Hepatic stellate cell (primary cell): Measurements from ENCODE around the gene CACNA2D4.

Source experiments
- DNase-seq: peaks from one replicate; pipeline ENCODE4 v3.0.0; 2011; ENCODE audit warnings: low spot score

The CACNA2D4 gene

DNA sequence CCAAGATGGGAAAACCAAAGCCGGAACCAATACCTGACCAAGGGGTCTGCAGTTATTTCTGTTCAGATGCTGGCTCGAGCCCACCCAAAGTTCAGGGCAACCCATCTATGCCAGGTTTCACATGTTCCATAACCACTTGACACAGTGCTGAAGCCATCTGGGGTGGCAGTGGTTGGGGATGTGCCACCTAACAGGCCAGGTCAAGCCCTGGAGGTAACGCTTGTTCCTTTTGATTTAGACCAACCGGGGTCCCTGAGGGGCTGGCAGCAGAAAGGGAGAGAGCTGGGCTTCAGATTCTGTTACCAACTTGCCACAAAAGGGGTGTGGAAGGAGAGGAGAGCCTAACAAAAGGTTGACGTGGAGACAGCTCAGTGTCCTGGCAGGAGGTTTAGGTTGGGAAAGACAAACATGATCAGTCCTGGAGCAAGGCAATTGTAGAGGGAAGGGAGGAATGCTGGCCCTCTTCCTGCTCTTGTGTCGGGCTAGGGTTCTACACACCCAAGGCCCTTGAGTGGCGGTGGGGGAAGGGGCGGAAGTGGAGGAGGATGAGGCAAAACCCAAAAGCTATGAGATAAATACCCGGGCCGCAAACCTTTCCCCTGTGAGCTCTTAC is 31.9 kb downstream of the CACNA2D4 start:
- no peak for DNase-seq

DNA sequence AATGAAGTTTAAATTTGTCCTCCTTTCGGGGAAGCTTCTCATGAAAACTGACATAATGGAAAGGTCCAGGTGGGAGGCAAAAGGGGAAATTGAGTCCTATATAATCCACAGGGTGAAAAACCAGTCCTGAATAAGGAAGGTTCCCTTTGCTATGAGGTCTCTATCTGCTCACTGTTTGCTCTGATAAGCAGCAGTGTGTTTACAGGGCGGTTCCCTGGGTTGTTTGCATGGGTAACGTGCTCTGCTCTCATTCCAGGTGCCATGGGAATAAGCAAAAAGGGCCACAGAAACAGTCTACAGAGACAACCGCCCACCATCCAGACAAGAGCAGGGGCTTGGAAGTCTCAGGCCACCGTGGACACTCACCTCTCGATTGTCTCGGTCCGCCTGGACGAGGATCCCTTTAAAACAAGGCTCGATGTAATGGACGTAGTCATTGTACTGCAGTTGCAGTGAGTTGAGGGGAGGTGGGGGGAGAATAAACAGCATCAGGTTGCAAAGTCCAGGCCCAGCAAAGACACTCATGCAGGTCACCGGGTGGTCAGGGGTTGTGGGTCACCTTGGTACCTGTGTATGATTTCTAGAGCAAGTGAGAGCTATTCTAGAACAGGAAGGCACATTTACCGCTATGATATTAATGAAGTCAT is 32.7 kb downstream of the CACNA2D4 start:
- no peak for DNase-seq

DNA sequence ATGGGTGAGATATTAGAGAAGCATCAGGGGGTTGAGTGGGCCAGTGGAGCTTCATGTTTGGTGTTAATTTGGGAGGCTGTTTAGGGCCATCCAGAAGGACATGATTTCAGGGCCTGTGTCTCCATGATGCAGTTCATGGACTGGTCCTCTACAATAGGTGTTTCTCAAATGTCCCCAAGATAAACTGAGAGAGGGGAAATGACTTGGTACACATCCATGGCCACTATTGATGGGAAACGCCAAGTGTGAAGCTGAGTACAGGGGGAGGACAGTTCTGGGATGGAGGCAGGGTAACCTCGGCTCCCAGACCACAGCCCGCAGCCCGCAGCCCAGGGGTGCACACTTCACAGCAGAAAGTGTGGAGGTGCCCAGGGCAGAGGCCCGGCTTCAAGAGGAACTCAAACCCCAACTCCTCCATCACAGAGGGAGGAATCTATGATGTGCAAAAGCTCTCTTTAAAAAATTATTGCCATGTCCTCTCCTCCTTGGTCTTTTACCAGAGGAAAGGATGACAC is 33.3 kb downstream of the CACNA2D4 start:
- no peak for DNase-seq

DNA sequence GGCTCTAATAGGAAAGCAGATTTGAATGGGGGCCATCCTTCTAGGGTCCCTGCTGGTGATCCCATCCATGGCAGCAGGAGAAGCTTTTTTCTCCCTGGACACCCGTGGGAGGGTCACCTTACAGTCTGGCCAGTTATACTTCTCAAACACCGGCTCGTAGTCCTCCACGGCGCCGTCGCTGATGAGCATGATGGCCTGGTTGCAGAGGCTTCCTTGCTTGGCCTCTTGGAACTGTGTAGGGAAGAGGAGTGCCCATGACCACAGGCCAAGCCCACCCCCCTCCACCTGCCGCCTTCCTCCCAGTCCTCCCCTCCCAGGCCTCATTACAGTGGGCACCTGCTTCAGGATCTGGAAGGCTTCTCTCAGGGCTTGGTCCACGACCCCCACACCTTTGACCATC is 33.8 kb downstream of the CACNA2D4 start:
- no peak for DNase-seq

DNA sequence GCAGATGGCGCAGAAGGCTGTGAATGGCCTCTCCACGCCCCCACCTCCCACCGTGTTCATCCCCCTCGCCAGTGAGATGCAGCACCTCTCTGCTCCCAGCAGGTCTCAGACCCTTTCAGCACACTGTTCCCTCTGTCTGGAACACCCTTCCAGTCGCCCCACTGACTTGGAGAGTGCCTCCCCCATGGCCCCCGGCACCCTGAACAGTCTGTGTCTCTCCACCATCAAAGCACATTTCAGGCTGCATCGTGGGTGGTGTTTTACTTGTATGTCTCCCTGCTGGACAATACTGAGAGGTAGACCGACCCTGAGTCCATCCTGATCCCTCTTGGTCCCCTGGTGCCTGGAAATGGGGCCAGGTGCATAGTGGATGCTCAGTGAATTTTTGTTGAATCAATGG is 34.9 kb downstream of the CACNA2D4 start:
- no peak for DNase-seq

DNA sequence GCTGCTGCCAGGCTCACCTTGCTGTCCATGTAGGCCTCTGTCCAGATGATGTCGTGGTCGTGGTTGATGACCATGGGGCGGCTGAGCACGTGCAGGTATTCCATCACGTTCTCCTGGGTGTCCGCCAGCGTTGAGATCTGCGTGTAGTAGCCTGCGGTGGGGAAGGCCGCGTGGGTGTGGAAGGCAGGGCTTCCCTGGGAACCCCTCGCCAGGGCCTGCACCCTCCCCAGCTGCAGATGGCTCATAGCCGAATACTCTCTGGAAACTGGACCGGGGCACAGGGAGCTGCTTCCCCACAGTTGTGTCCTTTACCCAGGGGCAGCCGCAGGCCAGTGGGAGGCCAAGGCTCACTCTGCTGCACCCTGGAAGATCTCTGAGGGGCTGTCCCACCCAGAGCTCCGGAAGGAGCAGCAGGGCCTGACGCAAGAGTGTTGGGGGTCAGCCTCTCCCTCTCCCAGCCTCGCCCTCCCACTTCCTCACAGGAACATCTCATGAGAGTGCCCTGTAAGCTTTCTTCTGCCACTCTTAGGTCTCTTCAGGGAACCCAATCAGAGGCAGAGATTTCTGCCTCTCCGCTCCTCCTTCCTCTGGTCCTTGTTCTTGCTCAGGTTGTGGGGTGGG is 35.5 kb downstream of the CACNA2D4 start:
- DNase-seq, result no peak

DNA sequence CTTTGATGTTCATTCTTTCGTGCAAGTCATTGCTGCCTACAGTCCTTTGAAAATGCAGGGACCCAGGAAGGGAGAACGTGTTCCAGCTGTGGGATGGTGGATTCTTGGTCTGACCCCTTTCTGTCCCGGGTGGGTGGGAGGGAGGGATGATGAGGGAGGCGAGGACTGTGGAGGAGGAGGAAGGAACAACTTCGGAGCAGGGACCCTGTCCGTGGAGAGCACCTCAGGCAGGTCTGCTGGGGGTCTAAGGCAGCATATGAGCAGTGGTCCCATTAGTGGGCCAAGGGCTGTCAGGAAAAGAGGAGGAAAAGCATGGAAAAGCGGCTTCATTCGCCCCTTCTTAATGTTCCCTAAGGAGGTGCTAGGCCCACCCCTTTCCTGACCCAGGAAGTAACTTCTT is 36.0 kb downstream of the CACNA2D4 start:
- DNase-seq, result no peak

DNA sequence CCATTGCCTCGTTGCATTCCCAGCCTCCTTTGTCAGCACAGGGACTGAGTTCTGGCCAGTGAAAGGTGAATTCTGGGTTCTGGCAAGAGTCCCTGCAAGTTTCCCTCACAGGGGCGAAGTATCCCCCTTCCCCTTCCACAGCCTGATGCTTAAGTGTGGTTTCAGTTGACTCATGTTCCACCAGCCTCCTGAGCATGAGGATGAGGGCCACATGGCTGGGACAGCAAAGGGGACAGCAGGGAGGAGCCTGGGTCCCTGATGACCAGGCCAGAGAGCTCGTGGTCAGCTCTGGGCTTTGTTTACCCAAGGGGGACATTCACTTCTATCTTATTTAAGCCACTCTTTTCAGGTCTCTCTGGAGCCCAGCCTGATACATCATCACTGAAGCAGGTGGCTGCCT is 36.5 kb downstream of the CACNA2D4 start:
- DNase-seq, result no peak

DNA sequence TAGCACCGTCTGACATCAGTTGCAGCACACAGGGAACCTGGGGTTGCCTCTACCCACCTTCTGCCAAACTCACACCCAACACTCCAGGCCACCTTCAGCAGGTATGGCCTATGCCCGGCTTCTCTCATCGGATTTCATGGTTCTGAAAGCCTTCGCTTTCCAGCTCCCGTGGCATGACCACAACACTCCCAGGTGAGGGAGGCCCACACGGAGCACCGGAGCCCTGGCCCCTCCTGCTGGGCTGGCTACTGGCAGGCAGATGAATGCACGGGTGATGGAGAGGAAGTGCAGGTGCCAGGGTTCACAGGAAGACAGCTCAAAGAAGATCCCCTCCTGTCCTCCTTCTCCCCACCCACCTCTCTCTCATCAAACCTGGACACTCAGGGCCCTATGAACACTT is 37.2 kb downstream of the CACNA2D4 start:
- no peak for DNase-seq

DNA sequence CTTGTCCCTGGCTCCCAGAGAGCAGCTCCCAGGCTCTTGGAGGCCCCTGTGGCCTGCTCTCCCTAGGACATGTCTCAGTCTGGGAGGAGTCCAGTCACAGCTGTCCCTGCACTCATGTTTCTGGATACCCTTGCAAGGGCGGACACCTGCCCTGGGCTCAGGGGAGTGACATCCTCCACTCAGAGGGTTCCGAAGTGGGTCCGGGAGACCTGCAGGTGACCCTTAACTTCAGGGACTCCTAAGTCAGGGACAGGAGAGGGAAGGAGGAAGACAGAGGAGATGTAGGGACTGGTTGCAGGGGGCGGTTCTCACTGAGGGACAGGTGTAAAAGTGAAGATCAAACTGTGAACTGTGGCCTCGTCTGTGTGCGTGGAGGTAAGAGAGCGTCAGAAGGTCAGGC is 37.6 kb downstream of the CACNA2D4 start:
- DNase-seq, result no peak

DNA sequence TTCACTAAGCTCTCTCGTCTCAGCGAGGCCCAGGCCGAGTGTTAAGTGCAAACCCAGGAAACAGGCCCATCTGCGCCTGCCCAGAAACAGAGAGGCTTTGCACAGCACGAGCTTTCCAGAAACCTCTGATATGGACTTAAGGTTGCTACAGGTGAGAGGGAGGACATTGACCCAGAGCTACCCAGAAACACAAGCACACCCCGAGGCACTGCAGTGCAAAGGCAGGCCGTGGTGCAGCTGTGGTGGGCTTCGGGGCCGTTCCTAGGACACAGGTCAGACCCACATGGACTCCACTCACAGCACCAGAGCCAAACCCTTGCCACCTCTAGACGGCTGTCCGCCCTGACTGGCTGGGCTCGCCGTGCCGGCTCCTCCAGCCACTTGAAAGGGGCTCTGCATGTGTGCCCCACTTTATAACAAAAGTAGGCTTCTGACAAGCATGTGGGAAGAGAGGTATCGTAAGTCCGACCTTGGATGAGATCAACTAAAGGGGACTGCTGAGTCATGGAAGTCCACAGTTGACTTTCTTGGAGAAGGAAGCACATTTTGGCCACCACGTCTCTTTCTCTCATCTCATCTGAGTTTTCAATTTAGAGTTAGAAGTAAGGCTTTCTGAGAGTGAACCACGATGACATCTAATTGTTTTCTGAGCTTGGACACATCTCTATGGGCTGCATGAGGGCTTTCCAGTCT is 38.2 kb downstream of the CACNA2D4 start:
- no peak for DNase-seq

DNA sequence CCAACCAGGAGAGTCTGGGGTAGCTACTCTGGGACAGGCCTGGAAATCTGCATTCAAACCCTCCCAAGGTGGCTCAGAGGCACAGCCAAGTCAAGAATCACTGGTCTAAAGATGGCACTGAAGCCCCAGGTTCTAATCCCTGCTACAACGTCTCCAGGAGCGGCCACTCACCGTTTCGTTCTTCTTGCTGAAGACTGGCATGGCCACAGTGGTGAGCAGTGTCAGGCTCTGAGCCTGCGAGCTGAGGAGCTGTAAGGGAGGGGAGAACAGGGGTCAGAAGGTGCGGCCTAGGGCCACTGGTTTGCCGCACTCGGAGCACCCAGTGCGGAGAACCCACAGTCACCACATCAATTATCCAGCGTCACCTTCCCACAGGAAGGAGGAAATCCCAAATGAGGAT is 38.8 kb downstream of the CACNA2D4 start:
- DNase-seq, result no peak

DNA sequence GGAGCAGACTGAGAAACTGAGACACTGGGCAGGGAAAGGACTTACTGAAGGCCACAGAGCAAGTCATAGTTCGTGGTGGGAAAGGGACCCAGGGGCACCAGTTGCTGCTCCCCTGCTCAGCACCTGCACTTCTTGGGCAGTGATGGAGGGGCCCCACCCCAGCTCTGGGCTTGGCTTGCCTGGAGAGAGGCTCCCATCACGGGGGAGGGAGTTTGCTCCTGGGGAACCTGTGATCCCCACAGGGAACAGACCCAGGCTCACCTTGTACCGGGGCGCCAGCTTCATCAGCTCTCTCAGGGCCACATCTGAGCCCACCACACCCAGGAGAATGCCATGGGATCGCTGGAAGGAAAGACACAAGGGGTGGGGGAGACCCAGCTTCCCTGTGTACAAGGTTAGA is 39.8 kb downstream of the CACNA2D4 start:
- DNase-seq, result no peak

DNA sequence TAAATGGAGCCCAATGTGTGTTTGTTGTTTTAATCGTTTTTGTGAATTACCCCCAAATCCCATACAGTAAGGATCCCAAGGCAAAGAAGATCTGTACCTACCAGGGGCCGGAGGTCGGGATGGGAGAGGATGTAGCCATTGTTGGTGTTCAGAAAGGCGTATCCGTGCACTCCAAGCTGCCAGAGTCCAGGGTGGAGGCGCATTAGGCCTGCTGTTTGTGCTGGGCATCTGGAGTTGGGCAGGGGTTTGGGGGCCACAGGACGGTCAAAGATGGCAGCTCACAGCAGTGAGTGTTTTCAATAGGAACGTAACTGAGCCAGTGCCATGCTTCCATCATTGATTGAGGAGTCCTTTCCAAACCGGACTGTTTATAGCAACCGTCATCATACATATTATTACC is 40.2 kb downstream of the CACNA2D4 start:
- DNase-seq, result no peak

DNA sequence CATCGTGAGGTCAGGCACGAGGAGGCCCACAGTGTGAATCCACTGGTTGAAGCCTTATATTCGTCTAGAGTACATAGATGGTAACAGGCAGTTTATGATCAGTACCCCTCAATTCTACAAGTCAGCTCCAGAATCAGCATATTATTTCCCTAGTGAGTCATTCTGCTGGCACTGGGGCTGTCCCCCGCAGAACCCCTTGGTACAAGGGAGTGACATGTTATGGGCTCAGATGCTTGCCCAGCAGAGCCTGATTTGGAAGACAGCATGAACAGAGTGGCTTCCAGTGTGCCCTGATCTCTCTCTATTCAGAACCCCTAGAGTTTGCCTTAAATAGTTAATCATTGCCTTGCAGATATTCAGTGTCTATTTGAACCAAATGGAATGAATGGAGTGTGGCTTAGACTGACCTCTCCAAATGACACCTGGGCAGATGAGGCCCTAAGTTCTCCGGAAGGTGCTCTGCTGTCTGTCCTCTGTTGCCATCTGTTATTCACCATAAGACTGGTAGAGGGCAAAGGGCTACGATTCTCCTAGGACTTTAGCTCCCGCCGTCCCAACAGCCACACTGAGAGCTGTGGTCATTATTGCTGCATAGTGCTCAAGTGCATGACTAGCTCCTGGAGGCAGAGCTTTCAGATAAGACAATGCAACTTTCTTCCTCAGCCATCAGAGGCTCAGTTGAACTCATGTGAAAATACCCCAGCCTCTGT is 41.1 kb downstream of the CACNA2D4 start:
- no peak for DNase-seq

DNA sequence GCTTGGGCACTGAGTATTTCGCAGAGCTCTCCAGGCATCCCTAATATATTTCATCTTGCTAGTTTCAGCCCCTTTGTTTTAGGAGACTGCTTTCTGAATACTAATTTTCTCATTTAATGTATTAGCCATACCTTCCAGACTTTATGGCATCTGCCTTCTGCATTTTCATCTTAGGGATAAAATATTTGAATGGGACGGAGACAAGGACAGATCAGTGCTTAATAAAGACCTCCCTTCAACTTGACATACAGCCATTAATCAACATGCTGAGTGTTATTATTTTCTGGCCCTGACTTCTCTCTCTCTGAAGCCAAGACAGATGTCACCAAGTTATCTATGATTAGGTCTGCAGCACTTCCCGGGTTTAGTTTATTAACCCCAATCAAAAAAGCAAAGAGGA is 42.4 kb downstream of the CACNA2D4 start:
- no peak for DNase-seq

DNA sequence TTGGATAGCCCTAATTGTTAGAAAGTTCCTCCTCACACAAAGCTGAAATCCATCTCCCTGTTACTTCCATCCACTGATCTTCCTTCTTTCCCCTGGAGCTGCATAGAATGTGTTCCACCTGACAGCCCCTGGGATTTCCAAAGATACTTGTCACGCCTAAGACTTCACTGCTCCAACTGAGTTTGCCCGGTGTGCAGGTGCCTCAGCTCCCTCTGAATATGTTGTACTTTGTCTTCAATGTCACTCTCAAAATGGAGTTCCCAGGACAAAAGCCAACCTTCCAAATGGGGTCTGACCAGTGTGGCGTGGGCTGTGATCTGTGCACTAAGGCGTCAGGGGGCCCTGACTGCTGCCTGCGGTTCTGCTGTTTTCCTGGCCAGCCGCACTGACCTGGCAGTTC is 42.8 kb downstream of the CACNA2D4 start:
- no peak for DNase-seq

DNA sequence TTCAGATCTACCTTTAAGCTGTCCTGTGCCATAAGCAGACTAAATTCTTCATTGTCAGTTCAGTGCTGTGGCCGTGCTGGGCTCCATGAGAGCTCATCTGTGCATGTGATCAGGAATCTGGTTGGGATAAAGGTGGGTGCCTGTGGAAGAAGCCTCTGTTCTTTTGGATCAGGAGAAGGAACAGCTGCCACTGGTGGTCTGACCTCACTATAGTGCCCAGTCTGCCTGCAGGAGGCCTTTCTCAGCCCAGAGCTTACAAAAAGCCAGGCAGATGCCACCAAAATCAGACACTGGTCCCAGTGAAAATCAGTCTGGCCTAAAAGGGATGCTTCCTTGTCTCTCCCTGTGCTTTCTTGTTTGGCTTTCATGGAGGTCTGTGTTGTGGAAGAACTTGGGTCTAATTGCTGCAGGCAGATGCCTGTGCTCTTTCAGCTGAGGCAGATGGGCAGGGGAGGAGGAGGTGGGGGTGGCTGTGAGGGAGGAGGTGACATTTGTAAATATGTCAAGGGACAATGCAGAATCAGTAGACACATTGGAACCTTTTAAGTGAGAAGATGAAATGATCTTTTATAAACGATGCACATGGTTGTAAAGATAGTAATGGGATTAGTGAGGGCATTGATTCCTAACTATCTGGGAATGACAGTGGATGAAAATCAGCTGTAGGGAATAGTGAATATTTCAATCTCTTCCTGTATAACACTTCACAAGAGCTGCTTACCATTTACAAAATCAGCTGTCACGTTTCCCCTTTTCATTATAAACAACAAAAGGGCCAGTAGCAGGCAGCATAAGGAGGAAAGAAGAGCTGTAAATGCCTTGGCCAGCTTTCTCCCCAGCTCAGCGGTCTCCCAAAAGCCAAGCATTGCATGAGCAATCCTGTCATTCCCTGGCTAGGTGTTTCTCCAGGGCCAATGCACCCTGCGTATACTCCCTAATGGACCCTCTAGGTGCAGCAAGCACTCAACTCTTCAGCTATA is 44.6 kb downstream of the CACNA2D4 start:
- DNase-seq, result no peak

DNA sequence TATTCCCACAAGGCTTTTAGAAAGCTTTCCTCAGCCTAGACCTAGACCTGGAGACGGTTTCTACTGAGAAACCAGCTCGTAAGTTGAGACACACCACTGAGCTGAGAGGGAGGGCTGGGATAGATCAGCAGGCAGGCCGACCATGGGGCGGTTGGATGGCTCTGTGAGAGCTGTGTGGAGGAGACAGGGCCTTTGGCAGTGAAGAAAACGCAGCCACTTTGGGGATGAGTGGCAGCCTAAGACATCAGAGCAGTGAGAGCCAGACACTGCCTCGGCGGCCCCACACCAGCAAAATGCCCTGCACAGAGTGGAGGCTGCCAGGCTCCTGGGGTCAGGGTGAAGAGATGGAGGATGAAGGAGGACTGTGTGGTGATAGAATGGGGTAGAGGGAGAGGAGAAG is 46.0 kb downstream of the CACNA2D4 start:
- DNase-seq, result no peak

DNA sequence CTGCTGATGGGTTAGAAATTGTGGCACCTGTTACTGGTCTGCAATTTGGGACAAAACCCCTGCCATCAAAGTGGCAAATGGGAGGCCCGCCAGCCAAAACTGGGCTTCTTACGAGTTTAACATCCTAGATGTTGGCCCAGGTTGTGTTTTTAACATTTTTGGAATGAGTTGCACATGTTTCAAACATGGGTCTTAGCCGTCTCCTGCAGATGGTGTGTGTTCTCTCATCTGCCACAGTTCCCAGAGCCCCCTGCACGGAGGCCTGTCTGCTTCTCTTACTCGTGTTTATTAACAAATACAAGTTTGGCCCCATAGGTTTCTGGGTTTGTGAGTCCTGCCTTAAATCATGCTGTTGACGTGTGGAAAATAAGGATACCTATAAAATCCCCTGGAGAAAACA is 46.5 kb downstream of the CACNA2D4 start:
- DNase-seq, result no peak
